OCI-LY3 (cell line): ENCODE measurements around the gene ZBTB22.

ENCODE experiments used
- H2AFZ ChIP-seq: fragments of 200-600, 300-600 bp; shearing (Covaris generic); 2 replicates; pipeline ENCODE4 v1.6.0; 2014; ENCODE audit warnings: antibody characterized with exemption, low read depth, low read length
- H3K27ac ChIP-seq: fragments of 200-600, 300-600 bp; sonication (generic); 2 replicates; pipeline ENCODE4 v1.5.1; 2014; ENCODE audit warnings: mild to moderate bottlenecking, low read length, moderate library complexity, mixed read lengths
- H3K27me3 ChIP-seq: fragments of 200-600, 300-600 bp; sonication (generic); 2 replicates; pipeline ENCODE4 v1.6.1; 2014; ENCODE audit warnings: low read depth, low read length, mixed read lengths
- H3K36me3 ChIP-seq: fragments of 200-600, 300-600 bp; sonication (generic); replicated peaks from 2 replicates; pipeline ENCODE3; 2014; ENCODE audit warnings: low read depth, low read length, mixed read lengths
- H3K4me1 ChIP-seq: fragments of 300-600, 200-600 bp; sonication (generic); 2 replicates; pipeline ENCODE4 v1.6.1; 2014; ENCODE audit warnings: low read length, mixed read lengths
- H3K4me2 ChIP-seq: fragments of 200-600, 300-600 bp; sonication (generic); 2 replicates; pipeline ENCODE4 v1.6.1; 2014; ENCODE audit warnings: low read length, mixed read lengths
- H3K4me3 ChIP-seq: fragments of 300-600, 200-600 bp; sonication (generic); 2 replicates; pipeline ENCODE4 v1.5.1; 2014; ENCODE audit warnings: antibody characterized with exemption, mild to moderate bottlenecking, low read length, moderate library complexity
- H3K79me2 ChIP-seq: fragments of 300-600, 200-600 bp; shearing (Covaris generic); 2 replicates; pipeline ENCODE4 v1.6.1; 2014; ENCODE audit warnings: mild to moderate bottlenecking, low read length, mixed read lengths
- H3K9ac ChIP-seq: fragments of 300-600, 200-600 bp; shearing (Covaris generic); 2 replicates; pipeline ENCODE4 v1.6.0; 2014; ENCODE audit warnings: mild to moderate bottlenecking, low read length, moderate library complexity
- H3K9me3 ChIP-seq: fragments of 200-600, 300-600 bp; shearing (Covaris generic); 2 replicates; pipeline ENCODE4 v1.6.1; 2014; ENCODE audit warnings: low read length, mixed read lengths; ENCODE audit not compliant: insufficient read depth
- H4K20me1 ChIP-seq: fragments of 200-600, 300-600 bp; sonication (generic); 2 replicates; pipeline ENCODE4 v1.6.1; 2016; ENCODE audit warnings: low read length, mixed read lengths; ENCODE audit not compliant: insufficient read depth
- CTCF ChIP-seq: fragments of 200-600, 300-600 bp; sonication (generic); IDR thresholded peaks from 2 replicates; pipeline ENCODE4 v1.5.1; 2014; ENCODE audit warnings: antibody characterized with exemption, low read length, low read depth
- EZH2phosphoT487 ChIP-seq: fragments of 200-600 bp; shearing (Covaris generic); IDR thresholded peaks from 2 replicates; pipeline ENCODE4 v1.6.1; 2018; ENCODE audit warnings: antibody characterized with exemption, mixed run types, low read depth

ZBTB22 gene

GRCh38 chr6:33314515-33314942 lies 3.0 kb downstream of the ZBTB22 start:
- Histone ChIP-seq H3K27me3 (no peaks in the 10 kb centered on the region), H3K4me1 (peaks cover 39% of the 10 kb centered on the region), H3K9ac (peak overlapping the region; percentile 88), H3K9me3 (no peaks in the 10 kb centered on the region), H3K27ac (peak overlapping the region; percentile 98), H2AFZ (no peak overlapping the region), H3K4me3 (peak overlapping the region; percentile 95), H3K36me3 (peaks cover 26% of the 10 kb centered on the region), H3K79me2 (peaks cover 52% of the 10 kb centered on the region), H4K20me1 (peaks cover 14% of the 10 kb centered on the region), H3K4me2 (peak overlapping the region; percentile 96)
- TF ChIP-seq EZH2phosphoT487 (no peak), CTCF (no peak)

- peak within 1 kb of the TSS; percentile 99 for H3K9ac ChIP-seq
- no peak within 1 kb of the TSS for H2AFZ ChIP-seq
These were observed 3.6 kb downstream of the ZBTB22 start, which contains the start of gene TAPBP for GRCh38 chr6:33313709-33314514. TSS of gene TAPBP (minus strand) at chr6:33314078. CDS start at chr6:33314041, 37 bp downstream.

GRCh38 chr6:33313105-33313708 lies 4.3 kb downstream of the ZBTB22 start:
- Histone ChIP-seq H2AFZ (no peak overlapping the region), H3K9me3 (no peaks in the 10 kb centered on the region), H3K9ac (peak overlapping the region; percentile 99), H3K4me3 (peak overlapping the region; percentile 95), H3K79me2 (peaks cover 65% of the 10 kb centered on the region), H3K4me1 (peaks cover 29% of the 10 kb centered on the region), H3K4me2 (peak overlapping the region; percentile 74), H3K36me3 (peaks cover 22% of the 10 kb centered on the region), H4K20me1 (peaks cover 21% of the 10 kb centered on the region), H3K27ac (peak overlapping the region; percentile 98), H3K27me3 (no peaks in the 10 kb centered on the region)
- no peak for TF ChIP-seq CTCF
- TF ChIP-seq EZH2phosphoT487 = no peak

More at GRCh38 chr6:33313709-33314514, 3.6 kb downstream of the ZBTB22 start, which contains the start of gene TAPBP:
- TF ChIP-seq CTCF = no peak
- TF ChIP-seq EZH2phosphoT487 = no peak
- H4K20me1 ChIP-seq = peaks cover 14% of the 10 kb centered on the region
- peak within 1 kb of the TSS; percentile 96 for H3K4me2 ChIP-seq
- H3K27ac ChIP-seq = peak within 1 kb of the TSS; percentile 98
- peaks cover 36% of the 10 kb centered on the region for H3K4me1 ChIP-seq
- peak within 1 kb of the TSS; percentile 95 for H3K4me3 ChIP-seq
- H3K9me3 ChIP-seq = no peaks in the 10 kb centered on the region
- H3K79me2 ChIP-seq = peaks cover 58% of the 10 kb centered on the region
- H3K36me3 ChIP-seq = peaks cover 20% of the 10 kb centered on the region
- no peaks in the 10 kb centered on the region for H3K27me3 ChIP-seq

- Histone ChIP-seq H3K36me3 (peaks cover 25% of the 10 kb centered on the region), H3K4me3 (peak overlapping the region; percentile 95), H3K27me3 (no peaks in the 10 kb centered on the region), H3K4me2 (peak overlapping the region; percentile 74), H2AFZ (no peak overlapping the region), H3K27ac (peak overlapping the region; percentile 98), H3K4me1 (peaks cover 29% of the 10 kb centered on the region), H3K9me3 (no peaks in the 10 kb centered on the region), H4K20me1 (peaks cover 25% of the 10 kb centered on the region), H3K9ac (peak overlapping the region; percentile 99), H3K79me2 (peaks cover 72% of the 10 kb centered on the region)
- TF ChIP-seq CTCF = no peak; the same call in 1 of the 2 replicates
- TF ChIP-seq EZH2phosphoT487 = no peak
These were observed 5.0 kb downstream of the ZBTB22 start for GRCh38 chr6:33312361-33313104.
